ENCODE measurements around the gene ENOX1.

Gene ENOX1

GRCh38 chr13:43776006-43776405 is 10.8 kb downstream of the ENOX1 start:
- no peak overlapping the region for H4K5ac ChIP-seq (ENCODE audit: low read length)
- WGBS (ENCODE audit: extremely low coverage, insufficient coverage, low lambda C conversion rate): no CpG with 5 or more reads among the region's 2 CpGs
- H3K79me2 ChIP-seq (ENCODE audit: control insufficient read depth, insufficient read depth, low read length): no peaks in the 10 kb centered on the region
- no peak overlapping the region for H3K4me3 ChIP-seq (ENCODE audit: low read length)
- no peak overlapping the region for H3K18ac ChIP-seq (ENCODE audit: low read length)
- no peaks in the 10 kb centered on the region for H3K79me1 ChIP-seq (ENCODE audit: low read length)
- no peaks in the 10 kb centered on the region for H3K36me3 ChIP-seq (ENCODE audit: control insufficient read depth, insufficient read depth, low read length)
- no peak overlapping the region for H2BK15ac ChIP-seq (replicated peaks; ENCODE audit: low read depth)
- H3K27me3 ChIP-seq (ENCODE audit: insufficient read depth, low read length, poor library complexity): no peaks in the 10 kb centered on the region
- no peak overlapping the region for H3K23ac ChIP-seq (ENCODE audit: low read length)
- H3K27ac ChIP-seq (ENCODE audit: low read depth, low read length): no peak overlapping the region
- H2AK5ac ChIP-seq (ENCODE audit: low read length): no peak overlapping the region
- H2BK120ac ChIP-seq (ENCODE audit: low read depth, low read length): no peak overlapping the region
- no peak overlapping the region for H3K4ac ChIP-seq (ENCODE audit: low read depth, low read length)
- no peak overlapping the region for H2BK5ac ChIP-seq (ENCODE audit: low read length)
- H3K56ac ChIP-seq (ENCODE audit: low read length): no peak overlapping the region
- no peak for DNase-seq
- H3K9ac ChIP-seq (ENCODE audit: low read length): no peak overlapping the region
- H3K4me1 ChIP-seq (ENCODE audit: control insufficient read depth, low read depth, low read length): peaks cover 2% of the 10 kb centered on the region
- no peak overlapping the region for H4K8ac ChIP-seq (ENCODE audit: low read depth, low read length)
- H3K4me2 ChIP-seq (ENCODE audit: low read length): no peak overlapping the region

DNA sequence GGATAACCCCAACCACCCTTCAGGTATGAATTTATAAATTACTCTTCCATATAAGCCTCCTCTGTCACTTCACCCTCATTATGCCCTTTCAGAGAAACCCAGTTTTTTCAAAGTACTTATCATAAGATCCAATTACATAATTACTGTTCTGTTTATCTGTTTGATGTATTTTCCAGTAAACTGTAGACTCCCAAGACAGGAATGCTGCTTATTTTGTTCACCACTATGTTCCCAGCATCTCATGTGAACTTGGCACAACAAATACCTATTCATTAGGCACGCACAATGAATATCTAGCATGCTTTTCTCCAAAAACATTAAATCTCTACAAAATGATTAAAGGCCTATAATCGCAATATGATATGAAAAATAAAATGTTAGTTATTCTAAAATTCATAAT is 13.2 kb downstream of the ENOX1 start:
- Histone ChIP-seq H3K23ac (ENCODE audit: low read length) (no peak overlapping the region), H2BK5ac (ENCODE audit: low read length) (no peak overlapping the region), H3K27me3 (ENCODE audit: insufficient read depth, low read length, poor library complexity) (no peaks in the 10 kb centered on the region), H3K4me2 (ENCODE audit: low read length) (no peak overlapping the region), H3K4ac (ENCODE audit: low read depth, low read length) (no peak overlapping the region), H3K56ac (ENCODE audit: low read length) (no peak overlapping the region), H3K4me1 (ENCODE audit: control insufficient read depth, low read depth, low read length) (peaks cover 2% of the 10 kb centered on the region), H2BK120ac (ENCODE audit: low read depth, low read length) (no peak overlapping the region), H4K8ac (ENCODE audit: low read depth, low read length) (no peak overlapping the region), H3K9ac (ENCODE audit: low read length) (no peak overlapping the region), H3K79me2 (ENCODE audit: control insufficient read depth, insufficient read depth, low read length) (no peaks in the 10 kb centered on the region), H3K27ac (ENCODE audit: low read depth, low read length) (no peak overlapping the region), H3K36me3 (ENCODE audit: control insufficient read depth, insufficient read depth, low read length) (no peaks in the 10 kb centered on the region), H2AK5ac (ENCODE audit: low read length) (no peak overlapping the region), H3K18ac (ENCODE audit: low read length) (no peak overlapping the region), H3K4me3 (ENCODE audit: low read length) (no peak overlapping the region), H3K79me1 (ENCODE audit: low read length) (no peaks in the 10 kb centered on the region), H4K5ac (ENCODE audit: low read length) (no peak overlapping the region), H2BK15ac (replicated peaks; ENCODE audit: low read depth) (no peak overlapping the region)
- DNase-seq: no peak
- WGBS (ENCODE audit: extremely low coverage, insufficient coverage, low lambda C conversion rate): no CpG with 5 or more reads among the region's 2 CpGs

DNA sequence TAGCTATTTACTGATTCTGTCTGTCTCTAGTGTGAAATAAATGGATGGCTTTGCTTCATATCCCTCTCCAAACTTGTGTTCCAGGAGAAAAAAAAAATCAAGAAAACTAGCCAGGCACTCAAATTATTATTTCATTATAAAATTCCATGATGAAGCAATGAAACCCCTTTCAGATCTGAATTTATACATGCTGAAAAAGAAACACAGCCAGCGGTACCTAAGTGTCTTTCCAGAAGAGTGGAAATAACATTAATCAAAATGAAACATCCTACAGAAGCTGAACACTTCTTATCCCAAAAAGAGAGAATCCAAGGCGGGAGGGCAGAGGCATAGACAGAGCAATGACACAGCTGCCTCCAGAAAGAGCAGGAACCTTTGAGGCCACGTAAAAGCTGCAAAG is 15.9 kb downstream of the ENOX1 start:
- Histone ChIP-seq H4K5ac (ENCODE audit: low read length) (no peak overlapping the region), H3K36me3 (ENCODE audit: control insufficient read depth, insufficient read depth, low read length) (no peaks in the 10 kb centered on the region), H3K4ac (ENCODE audit: low read depth, low read length) (no peak overlapping the region), H3K4me1 (ENCODE audit: control insufficient read depth, low read depth, low read length) (no peaks in the 10 kb centered on the region), H3K18ac (ENCODE audit: low read length) (no peak overlapping the region), H2BK120ac (ENCODE audit: low read depth, low read length) (no peak overlapping the region), H4K8ac (ENCODE audit: low read depth, low read length) (no peak overlapping the region), H3K27me3 (ENCODE audit: insufficient read depth, low read length, poor library complexity) (no peaks in the 10 kb centered on the region), H3K79me1 (ENCODE audit: low read length) (no peaks in the 10 kb centered on the region), H3K4me3 (ENCODE audit: low read length) (no peak overlapping the region), H3K56ac (ENCODE audit: low read length) (no peak overlapping the region), H3K79me2 (ENCODE audit: control insufficient read depth, insufficient read depth, low read length) (no peaks in the 10 kb centered on the region), H3K27ac (ENCODE audit: low read depth, low read length) (no peak overlapping the region), H3K9ac (ENCODE audit: low read length) (no peak overlapping the region), H3K23ac (ENCODE audit: low read length) (no peak overlapping the region), H2BK5ac (ENCODE audit: low read length) (no peak overlapping the region), H3K4me2 (ENCODE audit: low read length) (no peak overlapping the region), H2AK5ac (ENCODE audit: low read length) (no peak overlapping the region), H2BK15ac (replicated peaks; ENCODE audit: low read depth) (no peak overlapping the region)
- DNase-seq: no peak
- no CpG with 5 or more reads among the region's 3 CpGs for WGBS (ENCODE audit: extremely low coverage, insufficient coverage, low lambda C conversion rate)

GRCh38 chr13:43769529-43769928 is 17.2 kb downstream of the ENOX1 start:
- Histone ChIP-seq H3K4me2 (ENCODE audit: low read length) (no peak overlapping the region), H3K36me3 (ENCODE audit: control insufficient read depth, insufficient read depth, low read length) (no peaks in the 10 kb centered on the region), H3K4me3 (ENCODE audit: low read length) (no peak overlapping the region), H3K18ac (ENCODE audit: low read length) (no peak overlapping the region), H3K4ac (ENCODE audit: low read depth, low read length) (no peak overlapping the region), H2BK120ac (ENCODE audit: low read depth, low read length) (no peak overlapping the region), H3K23ac (ENCODE audit: low read length) (no peak overlapping the region), H2BK15ac (replicated peaks; ENCODE audit: low read depth) (no peak overlapping the region), H4K5ac (ENCODE audit: low read length) (no peak overlapping the region), H2BK5ac (ENCODE audit: low read length) (no peak overlapping the region), H3K9ac (ENCODE audit: low read length) (no peak overlapping the region), H2AK5ac (ENCODE audit: low read length) (no peak overlapping the region), H4K8ac (ENCODE audit: low read depth, low read length) (no peak overlapping the region), H3K56ac (ENCODE audit: low read length) (no peak overlapping the region), H3K79me1 (ENCODE audit: low read length) (no peaks in the 10 kb centered on the region), H3K4me1 (ENCODE audit: control insufficient read depth, low read depth, low read length) (peaks cover 2% of the 10 kb centered on the region), H3K79me2 (ENCODE audit: control insufficient read depth, insufficient read depth, low read length) (no peaks in the 10 kb centered on the region), H3K27ac (ENCODE audit: low read depth, low read length) (no peak overlapping the region), H3K27me3 (ENCODE audit: insufficient read depth, low read length, poor library complexity) (no peaks in the 10 kb centered on the region)
- no CpG with 5 or more reads among the region's 2 CpGs for WGBS (ENCODE audit: extremely low coverage, insufficient coverage, low lambda C conversion rate)
- no peak for DNase-seq

- Histone ChIP-seq H3K4me2 (ENCODE audit: low read length) (no peak overlapping the region), H3K27me3 (ENCODE audit: insufficient read depth, low read length, poor library complexity) (no peaks in the 10 kb centered on the region), H2BK120ac (ENCODE audit: low read depth, low read length) (no peak overlapping the region), H2BK15ac (replicated peaks; ENCODE audit: low read depth) (no peak overlapping the region), H3K9ac (ENCODE audit: low read length) (no peak overlapping the region), H3K36me3 (ENCODE audit: control insufficient read depth, insufficient read depth, low read length) (no peaks in the 10 kb centered on the region), H4K8ac (ENCODE audit: low read depth, low read length) (no peak overlapping the region), H3K27ac (ENCODE audit: low read depth, low read length) (no peak overlapping the region), H3K23ac (ENCODE audit: low read length) (no peak overlapping the region), H3K4me1 (ENCODE audit: control insufficient read depth, low read depth, low read length) (peaks cover 6% of the 10 kb centered on the region), H4K5ac (ENCODE audit: low read length) (no peak overlapping the region), H3K18ac (ENCODE audit: low read length) (no peak overlapping the region), H2BK5ac (ENCODE audit: low read length) (no peak overlapping the region), H3K79me2 (ENCODE audit: control insufficient read depth, insufficient read depth, low read length) (no peaks in the 10 kb centered on the region), H3K56ac (ENCODE audit: low read length) (no peak overlapping the region), H2AK5ac (ENCODE audit: low read length) (no peak overlapping the region), H3K4me3 (ENCODE audit: low read length) (no peak overlapping the region), H3K79me1 (ENCODE audit: low read length) (no peaks in the 10 kb centered on the region), H3K4ac (ENCODE audit: low read depth, low read length) (no peak overlapping the region)
- DNase-seq: no peak
- WGBS (ENCODE audit: extremely low coverage, insufficient coverage, low lambda C conversion rate): no CpG with 5 or more reads among the region's 2 CpGs
Observed at GRCh38 chr13:43767341-43767931, 19.3 kb downstream of the ENOX1 start.

GRCh38 chr13:43766725-43767124 is 20.0 kb downstream of the ENOX1 start:
- H3K4me2 ChIP-seq (ENCODE audit: low read length): no peak overlapping the region
- no CpG with 5 or more reads among the region's 5 CpGs for WGBS (ENCODE audit: extremely low coverage, insufficient coverage, low lambda C conversion rate)
- H3K36me3 ChIP-seq (ENCODE audit: control insufficient read depth, insufficient read depth, low read length): no peaks in the 10 kb centered on the region
- no peak overlapping the region for H3K23ac ChIP-seq (ENCODE audit: low read length)
- H3K9ac ChIP-seq (ENCODE audit: low read length): no peak overlapping the region
- no peaks in the 10 kb centered on the region for H3K27me3 ChIP-seq (ENCODE audit: insufficient read depth, low read length, poor library complexity)
- H3K18ac ChIP-seq (ENCODE audit: low read length): no peak overlapping the region
- no peak overlapping the region for H3K4ac ChIP-seq (ENCODE audit: low read depth, low read length)
- no peak overlapping the region for H2BK15ac ChIP-seq (replicated peaks; ENCODE audit: low read depth)
- H2AK5ac ChIP-seq (ENCODE audit: low read length): no peak overlapping the region
- no peak overlapping the region for H2BK120ac ChIP-seq (ENCODE audit: low read depth, low read length)
- H3K56ac ChIP-seq (ENCODE audit: low read length): no peak overlapping the region
- H3K79me1 ChIP-seq (ENCODE audit: low read length): no peaks in the 10 kb centered on the region
- H4K8ac ChIP-seq (ENCODE audit: low read depth, low read length): no peak overlapping the region
- H3K4me3 ChIP-seq (ENCODE audit: low read length): no peak overlapping the region
- H3K4me1 ChIP-seq (ENCODE audit: control insufficient read depth, low read depth, low read length): peaks cover 6% of the 10 kb centered on the region
- no peak overlapping the region for H3K27ac ChIP-seq (ENCODE audit: low read depth, low read length)
- H4K5ac ChIP-seq (ENCODE audit: low read length): no peak overlapping the region
- DNase-seq: no peak
- H2BK5ac ChIP-seq (ENCODE audit: low read length): no peak overlapping the region
- no peaks in the 10 kb centered on the region for H3K79me2 ChIP-seq (ENCODE audit: control insufficient read depth, insufficient read depth, low read length)

Measured in mesendoderm (in vitro differentiated cells).